ENCODE data around the gene ZSCAN2.

DNA sequence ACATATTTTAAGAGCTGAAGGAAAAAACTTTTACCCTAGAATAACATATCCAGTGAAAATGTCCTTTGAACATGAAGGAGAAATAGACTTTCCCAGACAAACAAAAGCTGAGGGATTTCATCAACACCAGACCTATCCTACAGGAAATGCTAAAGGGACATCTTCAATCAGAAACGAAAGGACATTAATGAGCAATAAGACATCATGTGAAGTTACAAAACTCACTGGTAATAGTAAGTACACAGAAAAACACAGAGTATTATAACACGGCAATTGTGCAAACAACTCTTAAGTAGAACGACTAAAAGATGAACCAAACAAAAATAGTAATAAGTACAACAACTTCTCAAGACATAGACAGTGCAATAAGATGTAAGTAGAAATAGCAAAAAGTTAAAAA lies 3.5 kb upstream of the ZSCAN2 start:
- TF ChIP-seq CTCF (conservative IDR thresholded peaks at IDR 0.05; ENCODE audit: low read depth, low read length): no peak
- no peak for TF ChIP-seq EZH2 (IDR thresholded peaks at IDR 0.05; ENCODE audit: borderline replicate concordance, low read depth, low read length, poor library complexity, severe bottlenecking)
